GM23338 (cell line): Measurements from ENCODE around the gene SPRED2. TPM values are rescaled to one million over a fixed set of nuclear protein-coding genes. Genes with fewer than 3 reads are reported as not detected.

ENCODE experiments used
- ATAC-seq: fragments of 200-7000 bp; cut with Tn5 transposase; 3 replicates; pipeline ENCODE4 v1.9.1; 2020
- DNase-seq: peaks from one replicate; pipeline ENCODE4 v3.0.0-alpha.2; 2015; ENCODE audit warnings: low spot score
- H2AFZ ChIP-seq: fragments of 200-600 bp; sonication (generic); 2 replicates; pipeline ENCODE4 v1.8.0; 2016; ENCODE audit warnings: antibody characterized with exemption, mild to moderate bottlenecking, moderate library complexity
- H3F3A ChIP-seq: fragments of 200-600 bp; sonication (generic); replicated peaks from 2 replicates; pipeline ENCODE4 v1.8.0; 2017; ENCODE audit warnings: antibody characterized with exemption, mixed run types, low read depth
- H3K27ac ChIP-seq: fragments of 200-600 bp; sonication (generic); 2 replicates; pipeline ENCODE4 v1.6.1; 2016; ENCODE audit warnings: low read depth
- H3K27me3 ChIP-seq: fragments of 200-600 bp; sonication (generic); 2 replicates; pipeline ENCODE4 v1.8.0; 2016; ENCODE audit warnings: mild to moderate bottlenecking, mixed run types, moderate library complexity; ENCODE audit not compliant: insufficient read depth
- H3K36me3 ChIP-seq: fragments of 200-600 bp; sonication (generic); 2 replicates; pipeline ENCODE4 v1.8.0; 2016; ENCODE audit warnings: mild to moderate bottlenecking; ENCODE audit not compliant: insufficient read depth
- H3K4me1 ChIP-seq: fragments of 200-600 bp; sonication (generic); 2 replicates; pipeline ENCODE4 v1.8.0; 2016; ENCODE audit warnings: mild to moderate bottlenecking, moderate library complexity; ENCODE audit not compliant: insufficient read depth
- H3K4me2 ChIP-seq: fragments of 200-600 bp; sonication (generic); 2 replicates; pipeline ENCODE4 v1.7.1; 2017; ENCODE audit warnings: mixed run types
- H3K4me3 ChIP-seq: fragments of 200-600 bp; sonication (generic); 2 replicates; pipeline ENCODE4 v1.6.1; 2016; ENCODE audit warnings: mixed run types
- H3K79me2 ChIP-seq: fragments of 200-600 bp; sonication (generic); replicated peaks from 2 replicates; pipeline ENCODE4 v1.8.0; 2017; ENCODE audit warnings: mild to moderate bottlenecking; ENCODE audit not compliant: insufficient read depth
- H3K9me2 ChIP-seq: fragments of 200-600 bp; sonication (generic); 2 replicates; pipeline ENCODE4 v1.8.0; 2017; ENCODE audit not compliant: insufficient read depth
- H4K20me1 ChIP-seq: fragments of 200-600 bp; sonication (generic); replicated peaks from 2 replicates; pipeline ENCODE4 v1.8.0; 2017; ENCODE audit warnings: mild to moderate bottlenecking; ENCODE audit not compliant: insufficient read depth
- H3K27ac Mint-ChIP-seq: 2 replicates; pipeline ENCODE4 v1.8.0; 2020; ENCODE audit warnings: inconsistent platforms, mild to moderate bottlenecking, moderate library complexity, mixed read lengths
- H3K27me3 Mint-ChIP-seq: 3 replicates; pipeline ENCODE4 v1.8.0; 2022; ENCODE audit warnings: low read depth, mild to moderate bottlenecking, moderate library complexity, mixed read lengths, inconsistent platforms; ENCODE audit not compliant: insufficient read depth, poor library complexity
- H3K36me3 Mint-ChIP-seq: 3 replicates; pipeline ENCODE4 v1.8.0; 2021; ENCODE audit warnings: low read depth, mild to moderate bottlenecking, inconsistent platforms, moderate library complexity, mixed read lengths
- H3K4me1 Mint-ChIP-seq: 3 replicates; pipeline ENCODE4 v1.8.0; 2020; ENCODE audit warnings: mild to moderate bottlenecking, inconsistent platforms, mixed read lengths
- H3K4me3 Mint-ChIP-seq: 3 replicates; pipeline ENCODE4 v1.8.0; 2021; ENCODE audit warnings: moderate library complexity, mild to moderate bottlenecking, inconsistent platforms, mixed read lengths
- H3K9me3 Mint-ChIP-seq: 3 replicates; pipeline ENCODE4 v1.8.0; 2020; ENCODE audit warnings: moderate library complexity, mild to moderate bottlenecking, inconsistent platforms, mixed read lengths
- CREB1 ChIP-seq: fragments of 250-450 bp; sonication (Bioruptor Pico); IDR thresholded peaks from 2 replicates; pipeline ENCODE4 v1.5.0; 2020; ENCODE audit warnings: low read depth, mild to moderate bottlenecking, moderate library complexity
- EZH2 ChIP-seq: fragments of 200-600 bp; sonication (generic); IDR thresholded peaks from one replicate; pipeline ENCODE4 v1.8.0; 2017; ENCODE audit warnings: antibody characterized with exemption, mild to moderate bottlenecking, low read depth; ENCODE audit not compliant: unreplicated experiment
- EZH2phosphoT487 ChIP-seq: fragments of 200-600 bp; sonication (generic); IDR thresholded peaks from one replicate; pipeline ENCODE4 v1.8.1; 2018; ENCODE audit warnings: antibody characterized with exemption; ENCODE audit not compliant: unreplicated experiment
- NANOG ChIP-seq: IDR thresholded peaks from 2 replicates; pipeline ENCODE4 v1.6.1; 2016; ENCODE audit warnings: antibody characterized with exemption, borderline replicate concordance
- STAT1 ChIP-seq: IDR thresholded peaks from one replicate; pipeline ENCODE4 v1.6.1; 2016; ENCODE audit warnings: antibody characterized with exemption; ENCODE audit not compliant: unreplicated experiment
- ZNF114 ChIP-seq: fragments of 250-450 bp; sonication (Bioruptor Pico); IDR thresholded peaks from 2 replicates; pipeline ENCODE4 v1.5.0; 2020; ENCODE audit warnings: mild to moderate bottlenecking, moderate library complexity
- polyA plus RNA-seq: library from polyadenylated mRNA; unstranded; fragments of >200 nt; fragmentation: Nextera tagmentation; extraction: Ambion mirVana; gene quantifications from 2 replicates; pipeline ENCODE4 v1.2.1, GENCODE V29; 2016
- total RNA-seq: library from RNA; depleted of rRNA; stranded (reverse); fragments of >200 nt; shearing (Covaris generic); gene quantifications from 2 replicates; pipeline ENCODE4 v1.2.3, GENCODE V29; 2014
- TF ChIP-seq, protein P1 (sequence below): fragments of 250-450 bp; sonication (Bioruptor Pico); IDR thresholded peaks from 2 replicates; pipeline ENCODE4 v1.5.0; 2020; ENCODE audit warnings: mild to moderate bottlenecking, moderate library complexity
- TF ChIP-seq, protein P2 (sequence below): IDR thresholded peaks from 2 replicates; pipeline ENCODE4 v1.6.1; 2016; ENCODE audit warnings: antibody characterized with exemption
- TF ChIP-seq, protein P3 (sequence below), 2 experiments: fragments of 200-600 bp in 1 of 2; sonication (generic) in 1 of 2; conservative IDR thresholded peaks; 2 replicates each; pipeline versions ENCODE4 v1.5.1 to v1.6.1; 2016 to 2017; ENCODE audit warnings: antibody characterized with exemption in 2 of 2, low read depth in 2 of 2, mild to moderate bottlenecking in 2 of 2, moderate library complexity in 1 of 2

The SPRED2 gene
- total and polyA plus RNA-seq, 2 experiments from 2014 or later = 8.7 to 13.0 TPM

DNA sequence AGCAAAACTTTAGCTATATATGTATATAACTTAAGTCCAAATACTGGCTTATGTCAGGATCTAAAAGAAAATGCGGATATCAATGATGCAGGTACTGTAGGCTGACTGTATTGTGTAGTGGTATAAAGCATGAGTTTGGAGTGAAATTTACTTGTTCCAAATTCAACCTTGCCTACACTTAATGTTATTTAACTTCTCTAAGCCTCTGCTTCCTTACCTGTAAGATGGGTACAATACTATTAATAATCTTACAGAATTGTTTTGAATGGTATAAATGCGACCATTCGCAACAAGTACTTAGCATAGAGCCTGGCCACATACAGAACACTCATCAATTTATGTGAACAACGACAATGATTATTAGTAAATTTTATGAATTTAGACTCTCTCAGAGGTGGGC, 62.4 kb downstream of the SPRED2 start (continued):
- TF ChIP-seq, protein P1, sequence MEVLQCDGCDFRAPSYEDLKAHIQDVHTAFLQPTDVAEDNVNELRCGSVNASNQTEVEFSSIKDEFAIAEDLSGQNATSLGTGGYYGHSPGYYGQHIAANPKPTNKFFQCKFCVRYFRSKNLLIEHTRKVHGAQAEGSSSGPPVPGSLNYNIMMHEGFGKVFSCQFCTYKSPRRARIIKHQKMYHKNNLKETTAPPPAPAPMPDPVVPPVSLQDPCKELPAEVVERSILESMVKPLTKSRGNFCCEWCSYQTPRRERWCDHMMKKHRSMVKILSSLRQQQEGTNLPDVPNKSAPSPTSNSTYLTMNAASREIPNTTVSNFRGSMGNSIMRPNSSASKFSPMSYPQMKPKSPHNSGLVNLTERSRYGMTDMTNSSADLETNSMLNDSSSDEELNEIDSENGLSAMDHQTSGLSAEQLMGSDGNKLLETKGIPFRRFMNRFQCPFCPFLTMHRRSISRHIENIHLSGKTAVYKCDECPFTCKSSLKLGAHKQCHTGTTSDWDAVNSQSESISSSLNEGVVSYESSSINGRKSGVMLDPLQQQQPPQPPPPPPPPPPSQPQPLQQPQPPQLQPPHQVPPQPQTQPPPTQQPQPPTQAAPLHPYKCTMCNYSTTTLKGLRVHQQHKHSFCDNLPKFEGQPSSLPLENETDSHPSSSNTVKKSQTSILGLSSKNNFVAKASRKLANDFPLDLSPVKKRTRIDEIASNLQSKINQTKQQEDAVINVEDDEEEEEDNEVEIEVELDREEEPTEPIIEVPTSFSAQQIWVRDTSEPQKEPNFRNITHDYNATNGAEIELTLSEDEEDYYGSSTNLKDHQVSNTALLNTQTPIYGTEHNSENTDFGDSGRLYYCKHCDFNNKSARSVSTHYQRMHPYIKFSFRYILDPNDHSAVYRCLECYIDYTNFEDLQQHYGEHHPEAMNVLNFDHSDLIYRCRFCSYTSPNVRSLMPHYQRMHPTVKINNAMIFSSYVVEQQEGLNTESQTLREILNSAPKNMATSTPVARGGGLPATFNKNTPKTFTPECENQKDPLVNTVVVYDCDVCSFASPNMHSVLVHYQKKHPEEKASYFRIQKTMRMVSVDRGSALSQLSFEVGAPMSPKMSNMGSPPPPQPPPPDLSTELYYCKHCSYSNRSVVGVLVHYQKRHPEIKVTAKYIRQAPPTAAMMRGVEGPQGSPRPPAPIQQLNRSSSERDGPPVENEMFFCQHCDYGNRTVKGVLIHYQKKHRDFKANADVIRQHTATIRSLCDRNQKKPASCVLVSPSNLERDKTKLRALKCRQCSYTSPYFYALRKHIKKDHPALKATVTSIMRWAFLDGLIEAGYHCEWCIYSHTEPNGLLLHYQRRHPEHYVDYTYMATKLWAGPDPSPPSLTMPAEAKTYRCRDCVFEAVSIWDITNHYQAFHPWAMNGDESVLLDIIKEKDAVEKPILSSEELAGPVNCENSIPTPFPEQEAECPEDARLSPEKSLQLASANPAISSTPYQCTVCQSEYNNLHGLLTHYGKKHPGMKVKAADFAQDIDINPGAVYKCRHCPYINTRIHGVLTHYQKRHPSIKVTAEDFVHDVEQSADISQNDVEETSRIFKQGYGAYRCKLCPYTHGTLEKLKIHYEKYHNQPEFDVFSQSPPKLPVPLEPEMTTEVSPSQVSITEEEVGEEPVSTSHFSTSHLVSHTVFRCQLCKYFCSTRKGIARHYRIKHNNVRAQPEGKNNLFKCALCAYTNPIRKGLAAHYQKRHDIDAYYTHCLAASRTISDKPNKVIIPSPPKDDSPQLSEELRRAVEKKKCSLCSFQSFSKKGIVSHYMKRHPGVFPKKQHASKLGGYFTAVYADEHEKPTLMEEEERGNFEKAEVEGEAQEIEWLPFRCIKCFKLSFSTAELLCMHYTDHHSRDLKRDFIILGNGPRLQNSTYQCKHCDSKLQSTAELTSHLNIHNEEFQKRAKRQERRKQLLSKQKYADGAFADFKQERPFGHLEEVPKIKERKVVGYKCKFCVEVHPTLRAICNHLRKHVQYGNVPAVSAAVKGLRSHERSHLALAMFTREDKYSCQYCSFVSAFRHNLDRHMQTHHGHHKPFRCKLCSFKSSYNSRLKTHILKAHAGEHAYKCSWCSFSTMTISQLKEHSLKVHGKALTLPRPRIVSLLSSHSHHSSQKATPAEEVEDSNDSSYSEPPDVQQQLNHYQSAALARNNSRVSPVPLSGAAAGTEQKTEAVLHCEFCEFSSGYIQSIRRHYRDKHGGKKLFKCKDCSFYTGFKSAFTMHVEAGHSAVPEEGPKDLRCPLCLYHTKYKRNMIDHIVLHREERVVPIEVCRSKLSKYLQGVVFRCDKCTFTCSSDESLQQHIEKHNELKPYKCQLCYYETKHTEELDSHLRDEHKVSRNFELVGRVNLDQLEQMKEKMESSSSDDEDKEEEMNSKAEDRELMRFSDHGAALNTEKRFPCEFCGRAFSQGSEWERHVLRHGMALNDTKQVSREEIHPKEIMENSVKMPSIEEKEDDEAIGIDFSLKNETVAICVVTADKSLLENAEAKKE (CRISPR knock-in tag) = no peak
- TF ChIP-seq ZNF114 (CRISPR knock-in tag) (no peak), CREB1 (no peak), STAT1 (no peak)
- TF ChIP-seq, protein P2, sequence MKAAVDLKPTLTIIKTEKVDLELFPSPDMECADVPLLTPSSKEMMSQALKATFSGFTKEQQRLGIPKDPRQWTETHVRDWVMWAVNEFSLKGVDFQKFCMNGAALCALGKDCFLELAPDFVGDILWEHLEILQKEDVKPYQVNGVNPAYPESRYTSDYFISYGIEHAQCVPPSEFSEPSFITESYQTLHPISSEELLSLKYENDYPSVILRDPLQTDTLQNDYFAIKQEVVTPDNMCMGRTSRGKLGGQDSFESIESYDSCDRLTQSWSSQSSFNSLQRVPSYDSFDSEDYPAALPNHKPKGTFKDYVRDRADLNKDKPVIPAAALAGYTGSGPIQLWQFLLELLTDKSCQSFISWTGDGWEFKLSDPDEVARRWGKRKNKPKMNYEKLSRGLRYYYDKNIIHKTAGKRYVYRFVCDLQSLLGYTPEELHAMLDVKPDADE = no peak

DNA sequence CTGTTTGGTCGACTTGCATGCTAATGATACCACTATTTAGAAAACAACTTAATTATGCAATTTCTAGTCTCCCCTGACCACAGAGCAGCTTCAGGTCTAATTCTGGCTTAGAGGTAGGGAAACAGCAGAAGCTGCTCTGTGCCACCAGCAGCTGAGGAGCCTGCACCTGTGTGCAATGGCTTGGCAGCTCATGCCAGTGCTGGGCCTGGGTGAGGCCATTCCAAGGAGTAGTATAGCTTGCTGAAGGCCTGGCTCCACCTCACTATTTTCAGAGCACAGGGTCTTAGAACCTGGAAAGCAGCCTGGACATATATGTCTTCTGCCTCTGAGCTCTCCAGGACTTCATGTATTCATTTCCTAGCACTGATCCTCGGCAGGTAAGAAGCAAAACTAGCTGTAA, 62.8 kb downstream of the SPRED2 start:
- Histone ChIP-seq H3K4me2 (no peak overlapping the region), H3F3A (no peaks in the 10 kb centered on the region), H4K20me1 (peaks cover 16% of the 10 kb centered on the region; the same call in 1 of the 2 replicates), H3K27me3 (no peaks in the 10 kb centered on the region), H2AFZ (no peak overlapping the region), H3K4me1 (peaks cover 17% of the 10 kb centered on the region), H3K79me2 (peaks cover 7% of the 10 kb centered on the region), H3K4me3 (no peak overlapping the region), H3K27ac (no peak overlapping the region), H3K36me3 (no peaks in the 10 kb centered on the region), H3K9me2 (no peaks in the 10 kb centered on the region)
- DNase-seq (no peak), ATAC-seq (no peak)
- H3K27ac Mint-ChIP-seq = no peak overlapping the region
- peaks cover 1% of the 10 kb centered on the region for H3K27me3 Mint-ChIP-seq
- no peak overlapping the region for H3K4me3 Mint-ChIP-seq
- no peaks in the 10 kb centered on the region for H3K9me3 Mint-ChIP-seq
- no peaks in the 10 kb centered on the region for H3K36me3 Mint-ChIP-seq
- peaks cover 50% of the 10 kb centered on the region for H3K4me1 Mint-ChIP-seq
- TF ChIP-seq, protein P3, sequence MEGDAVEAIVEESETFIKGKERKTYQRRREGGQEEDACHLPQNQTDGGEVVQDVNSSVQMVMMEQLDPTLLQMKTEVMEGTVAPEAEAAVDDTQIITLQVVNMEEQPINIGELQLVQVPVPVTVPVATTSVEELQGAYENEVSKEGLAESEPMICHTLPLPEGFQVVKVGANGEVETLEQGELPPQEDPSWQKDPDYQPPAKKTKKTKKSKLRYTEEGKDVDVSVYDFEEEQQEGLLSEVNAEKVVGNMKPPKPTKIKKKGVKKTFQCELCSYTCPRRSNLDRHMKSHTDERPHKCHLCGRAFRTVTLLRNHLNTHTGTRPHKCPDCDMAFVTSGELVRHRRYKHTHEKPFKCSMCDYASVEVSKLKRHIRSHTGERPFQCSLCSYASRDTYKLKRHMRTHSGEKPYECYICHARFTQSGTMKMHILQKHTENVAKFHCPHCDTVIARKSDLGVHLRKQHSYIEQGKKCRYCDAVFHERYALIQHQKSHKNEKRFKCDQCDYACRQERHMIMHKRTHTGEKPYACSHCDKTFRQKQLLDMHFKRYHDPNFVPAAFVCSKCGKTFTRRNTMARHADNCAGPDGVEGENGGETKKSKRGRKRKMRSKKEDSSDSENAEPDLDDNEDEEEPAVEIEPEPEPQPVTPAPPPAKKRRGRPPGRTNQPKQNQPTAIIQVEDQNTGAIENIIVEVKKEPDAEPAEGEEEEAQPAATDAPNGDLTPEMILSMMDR (conservative IDR thresholded peaks at IDR 0.05; ENCODE audit: low read depth in 2 of 2) = no peak
- TF ChIP-seq EZH2phosphoT487 = no peak
- TF ChIP-seq EZH2 = no peak
- TF ChIP-seq, protein P2 = no peak
- TF ChIP-seq NANOG = no peak
